ENCODE data around the gene HILPDA. TPM values are rescaled to one million over a fixed set of nuclear protein-coding genes. Genes with fewer than 3 reads are reported as not detected.

HILPDA gene
- total RNA-seq, result 10 to 100 TPM in 1 of 6 experiments, 1 to 10 TPM in 5; 1.8 to 60.6 (median 3.6) TPM
- long read RNA-seq, result 0 reads

- ATAC-seq, result peak; percentile 79 to 92 (median 92)
- peak; percentile 83 for TF ChIP-seq POLR2A (IDR thresholded peaks at IDR 0.05)
- TF ChIP-seq CTCF (IDR thresholded peaks at IDR 0.05), result no peak
- Histone ChIP-seq H3K36me3 (no peaks in the 10 kb centered on the region), H3K27ac (peak within 1 kb of the TSS; percentile 95 to 97 (median 95)), H3K27me3 (no peaks in the 10 kb centered on the region), H3K9me3 (no peaks in the 10 kb centered on the region), H3K4me3 (peak within 1 kb of the TSS; percentile 62 to 84 (median 74)), H3K4me1 (peaks cover 0 to 31% (median 3%) of the 10 kb centered on the region in 4 donors)
- WGBS (ENCODE audit: insufficient coverage, low coverage, low lambda C conversion rate, missing lambda C conversion rate), result 2% methylated on average over 12 of the region's 64 CpGs
- DNase-seq, result peak; percentile 95 to 96 (median 95)
- intact Hi-C loops (cut with DNase I), result no loop called here
These were observed at the start of gene HILPDA for GRCh38 chr7:128455543-128456254. HILPDA (plus strand) TSS chr7:128455878; CDS start chr7:128457269, 1,391 bp downstream.

- H3K36me3 ChIP-seq, result no peaks in the 10 kb centered on the region
- intact Hi-C loops (cut with DNase I), result no loop called here
- no peaks in the 10 kb centered on the region for H3K27me3 ChIP-seq
- H3K4me3 ChIP-seq, result no peak overlapping the region
- ATAC-seq (no peak), DNase-seq (peak in 1 of 3 donors; percentile 49)
- H3K27ac ChIP-seq, result no peak overlapping the region
- H3K4me1 ChIP-seq, result peaks cover 0 to 4% (median 0%) of the 10 kb centered on the region in 4 donors
- no peak for TF ChIP-seq POLR2A (IDR thresholded peaks at IDR 0.05)
- no peak for TF ChIP-seq CTCF (IDR thresholded peaks at IDR 0.05)
- no peaks in the 10 kb centered on the region for H3K9me3 ChIP-seq
- WGBS (ENCODE audit: insufficient coverage, low coverage, low lambda C conversion rate, missing lambda C conversion rate), result 60% methylated on average over 15 of the region's 17 CpGs
These were observed 49.1 kb upstream of the HILPDA start for GRCh38 chr7:128406314-128407232.

GRCh38 chr7:128407233-128407589 lies 48.5 kb upstream of the HILPDA start:
- intact Hi-C loops (cut with DNase I), result no loop called here
- WGBS (ENCODE audit: insufficient coverage, low coverage, low lambda C conversion rate, missing lambda C conversion rate), result no CpG with 5 or more reads among the region's 7 CpGs
- DNase-seq (peak in 1 of 3 donors; percentile 57), ATAC-seq (no peak)
- H3K4me3 ChIP-seq, result no peak overlapping the region
- peaks cover 0 to 4% (median 0%) of the 10 kb centered on the region in 4 donors for H3K4me1 ChIP-seq
- no peaks in the 10 kb centered on the region for H3K36me3 ChIP-seq
- TF ChIP-seq POLR2A (IDR thresholded peaks at IDR 0.05) (no peak), CTCF (IDR thresholded peaks at IDR 0.05) (no peak)
- no peak overlapping the region for H3K27ac ChIP-seq
- no peaks in the 10 kb centered on the region for H3K9me3 ChIP-seq
- H3K27me3 ChIP-seq, result no peaks in the 10 kb centered on the region

- Histone ChIP-seq H3K9me3 (no peaks in the 10 kb centered on the region), H3K4me1 (peaks cover 0 to 4% (median 0%) of the 10 kb centered on the region in 4 donors), H3K4me3 (no peak overlapping the region), H3K27me3 (no peaks in the 10 kb centered on the region), H3K36me3 (no peaks in the 10 kb centered on the region), H3K27ac (peak overlapping the region in 2 of 3 donors; percentile 51 to 70)
- WGBS (ENCODE audit: insufficient coverage, low coverage, low lambda C conversion rate, missing lambda C conversion rate), result no CpG with 5 or more reads among the region's 11 CpGs
- ATAC-seq (no peak), DNase-seq (peak in 1 of 3 donors; percentile 53)
- intact Hi-C loops (cut with DNase I), result no loop called here
- no peak for TF ChIP-seq CTCF (IDR thresholded peaks at IDR 0.05)
- TF ChIP-seq POLR2A (IDR thresholded peaks at IDR 0.05), result no peak
These were observed 47.6 kb upstream of the HILPDA start for GRCh38 chr7:128407751-128408708.
